ENCODE measurements around the gene CCDC197. TPM values are rescaled to one million over a fixed set of nuclear protein-coding genes. Genes with fewer than 3 reads are reported as not detected.

CCDC197 gene
- polyA plus RNA-seq, 1 experiment, result not detected

DNA sequence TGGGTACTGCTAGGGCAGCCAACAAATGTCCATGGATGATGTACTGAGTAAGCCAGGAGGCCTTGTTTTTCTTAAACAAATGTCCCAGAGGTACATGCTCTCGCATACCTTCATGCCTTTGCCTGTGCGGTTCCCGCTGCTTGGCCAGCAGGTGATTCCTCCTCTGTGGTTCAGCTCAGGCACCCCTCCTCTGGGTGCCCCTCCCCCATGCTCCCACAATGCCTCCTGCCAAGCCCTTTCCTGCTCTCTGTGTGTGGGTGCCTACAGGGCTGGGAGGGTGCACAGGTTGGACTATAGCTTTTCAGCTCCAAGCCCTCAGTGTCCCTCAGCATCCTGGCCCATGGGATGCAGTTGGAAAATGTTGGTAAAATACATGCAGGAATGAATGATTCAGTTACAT is 44.3 kb upstream of the CCDC197 start:
- no peak overlapping the region for H3K4me3 ChIP-seq (ENCODE audit: low read depth, low read length)
- CTCF ChIA-PET, result interaction anchor here (1.7 to 2.4 kb wide), 3 partner anchors 11 to 48 kb away, joined by 5 to 11 read pairs (median 6); no protein-coding TSS in a partner anchor
- DNase-seq (ENCODE audit: low read depth), result no peak
- no peaks in the 10 kb centered on the region for H3K36me3 ChIP-seq (ENCODE audit: control insufficient read depth, insufficient read depth, low read length)
- TF ChIP-seq, protein P1, sequence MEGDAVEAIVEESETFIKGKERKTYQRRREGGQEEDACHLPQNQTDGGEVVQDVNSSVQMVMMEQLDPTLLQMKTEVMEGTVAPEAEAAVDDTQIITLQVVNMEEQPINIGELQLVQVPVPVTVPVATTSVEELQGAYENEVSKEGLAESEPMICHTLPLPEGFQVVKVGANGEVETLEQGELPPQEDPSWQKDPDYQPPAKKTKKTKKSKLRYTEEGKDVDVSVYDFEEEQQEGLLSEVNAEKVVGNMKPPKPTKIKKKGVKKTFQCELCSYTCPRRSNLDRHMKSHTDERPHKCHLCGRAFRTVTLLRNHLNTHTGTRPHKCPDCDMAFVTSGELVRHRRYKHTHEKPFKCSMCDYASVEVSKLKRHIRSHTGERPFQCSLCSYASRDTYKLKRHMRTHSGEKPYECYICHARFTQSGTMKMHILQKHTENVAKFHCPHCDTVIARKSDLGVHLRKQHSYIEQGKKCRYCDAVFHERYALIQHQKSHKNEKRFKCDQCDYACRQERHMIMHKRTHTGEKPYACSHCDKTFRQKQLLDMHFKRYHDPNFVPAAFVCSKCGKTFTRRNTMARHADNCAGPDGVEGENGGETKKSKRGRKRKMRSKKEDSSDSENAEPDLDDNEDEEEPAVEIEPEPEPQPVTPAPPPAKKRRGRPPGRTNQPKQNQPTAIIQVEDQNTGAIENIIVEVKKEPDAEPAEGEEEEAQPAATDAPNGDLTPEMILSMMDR (IDR thresholded peaks at IDR 0.05; ENCODE audit: insufficient read depth, low read depth, low read length), result no peak
- H3K27me3 ChIP-seq (ENCODE audit: control insufficient read depth, insufficient read depth, low read length), result no peaks in the 10 kb centered on the region
- POLR2A ChIA-PET, result no interaction called here

DNA sequence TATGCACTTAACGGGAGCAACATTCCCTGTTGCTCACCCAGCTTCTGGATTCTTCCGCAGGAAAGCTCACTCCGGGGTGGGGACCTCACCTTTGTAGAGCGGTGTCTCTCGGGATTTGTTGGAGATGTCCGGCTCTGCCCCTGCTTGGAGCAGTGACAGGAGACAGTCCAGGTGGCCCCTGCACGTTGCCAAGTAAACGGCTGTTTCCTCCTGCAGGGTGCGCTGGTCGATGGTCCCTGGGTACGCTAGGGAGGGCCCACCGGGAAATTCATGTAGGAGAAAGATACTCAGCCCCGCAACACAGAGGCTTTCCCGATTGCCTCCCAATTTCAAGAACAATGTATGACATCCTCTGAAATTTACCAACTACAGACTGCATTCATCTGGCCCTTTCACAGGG is 43.8 kb upstream of the CCDC197 start:
- ChIA-PET POLR2A (no interaction called here), CTCF (interaction anchor here (2.0 to 2.4 kb wide), 2 partner anchors 12 to 14 kb away, joined by 6 to 11 read pairs; no protein-coding TSS in a partner anchor)
- no peaks in the 10 kb centered on the region for H3K27me3 ChIP-seq (ENCODE audit: control insufficient read depth, insufficient read depth, low read length)
- H3K36me3 ChIP-seq (ENCODE audit: control insufficient read depth, insufficient read depth, low read length), result no peaks in the 10 kb centered on the region
- no peak overlapping the region for H3K4me3 ChIP-seq (ENCODE audit: low read depth, low read length)
- TF ChIP-seq, protein P1 (IDR thresholded peaks at IDR 0.05; ENCODE audit: insufficient read depth, low read depth, low read length), result no peak
- no peak for DNase-seq (ENCODE audit: low read depth)

DNA sequence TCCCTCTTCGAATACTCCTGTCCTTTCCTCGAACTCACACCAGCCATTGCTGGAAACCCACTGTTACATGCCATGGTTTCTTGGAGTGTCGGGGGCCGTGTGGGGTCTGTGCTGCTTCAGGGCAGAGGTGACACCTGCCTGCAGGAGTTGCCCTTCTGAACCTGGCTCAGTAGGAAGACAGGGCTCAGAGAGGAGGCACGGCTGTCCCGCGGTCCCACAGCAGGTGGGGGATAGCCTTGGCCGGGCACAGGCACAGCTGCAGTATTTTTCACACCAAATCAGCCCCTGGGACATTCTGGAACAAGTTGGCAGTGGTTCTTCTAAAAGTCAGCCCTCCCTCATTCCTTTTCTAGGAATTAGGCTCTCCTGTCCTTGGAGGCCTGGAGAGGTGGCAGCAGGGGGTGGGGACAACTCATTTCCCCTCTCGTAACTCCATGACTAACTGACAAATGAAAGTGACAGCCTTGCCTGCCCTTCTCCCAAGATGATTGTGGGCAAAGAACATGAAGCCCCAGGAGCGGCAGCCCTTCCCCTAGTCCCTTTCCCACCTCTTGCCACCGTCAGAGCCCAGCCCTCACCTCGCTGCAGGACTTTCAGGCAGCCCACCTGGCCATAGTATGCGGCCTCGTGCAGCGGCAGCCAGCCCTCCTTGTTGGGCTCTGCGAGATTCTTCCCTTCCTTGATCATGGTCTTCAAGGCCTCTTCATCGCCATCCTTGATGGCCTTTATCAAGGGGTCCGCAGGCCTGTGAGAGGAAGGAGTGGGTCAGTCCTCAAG is 43.2 kb upstream of the CCDC197 start:
- TF ChIP-seq, protein P1 (IDR thresholded peaks at IDR 0.05; ENCODE audit: insufficient read depth, low read depth, low read length), result no peak
- Histone ChIP-seq H3K27me3 (ENCODE audit: control insufficient read depth, insufficient read depth, low read length) (no peaks in the 10 kb centered on the region), H3K36me3 (ENCODE audit: control insufficient read depth, insufficient read depth, low read length) (no peaks in the 10 kb centered on the region), H3K4me3 (ENCODE audit: low read depth, low read length) (no peak overlapping the region)
- ChIA-PET POLR2A (no interaction called here), CTCF (interaction anchor here (2.4 to 3.0 kb wide), 2 partner anchors 15 kb away, joined by 11 read pairs; no protein-coding TSS in a partner anchor)
- DNase-seq (ENCODE audit: low read depth), result no peak

DNA sequence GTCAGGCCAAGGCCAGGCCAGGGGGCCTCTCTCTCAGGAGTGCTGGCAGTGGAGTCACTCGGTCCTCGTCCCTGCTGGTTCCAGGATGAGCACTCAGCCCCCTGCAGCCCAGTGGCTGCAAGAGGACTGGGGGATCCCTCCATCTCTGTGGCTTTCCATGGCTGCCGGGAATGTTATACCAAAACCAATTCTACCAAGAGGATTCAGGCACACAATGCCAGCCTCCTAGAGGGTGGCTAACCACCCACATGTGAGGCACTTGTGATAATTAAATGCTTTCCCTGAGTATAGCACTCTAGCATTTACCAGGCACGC is 42.6 kb upstream of the CCDC197 start:
- ChIA-PET POLR2A (no interaction called here), CTCF (interaction anchor here (3.0 kb wide), 1 partner anchor 16 kb away, joined by 11 read pairs; no protein-coding TSS in a partner anchor)
- DNase-seq (ENCODE audit: low read depth), result no peak
- no peaks in the 10 kb centered on the region for H3K36me3 ChIP-seq (ENCODE audit: control insufficient read depth, insufficient read depth, low read length)
- H3K4me3 ChIP-seq (ENCODE audit: low read depth, low read length), result no peak overlapping the region
- no peaks in the 10 kb centered on the region for H3K27me3 ChIP-seq (ENCODE audit: control insufficient read depth, insufficient read depth, low read length)
- TF ChIP-seq, protein P1 (IDR thresholded peaks at IDR 0.05; ENCODE audit: insufficient read depth, low read depth, low read length), result no peak

DNA sequence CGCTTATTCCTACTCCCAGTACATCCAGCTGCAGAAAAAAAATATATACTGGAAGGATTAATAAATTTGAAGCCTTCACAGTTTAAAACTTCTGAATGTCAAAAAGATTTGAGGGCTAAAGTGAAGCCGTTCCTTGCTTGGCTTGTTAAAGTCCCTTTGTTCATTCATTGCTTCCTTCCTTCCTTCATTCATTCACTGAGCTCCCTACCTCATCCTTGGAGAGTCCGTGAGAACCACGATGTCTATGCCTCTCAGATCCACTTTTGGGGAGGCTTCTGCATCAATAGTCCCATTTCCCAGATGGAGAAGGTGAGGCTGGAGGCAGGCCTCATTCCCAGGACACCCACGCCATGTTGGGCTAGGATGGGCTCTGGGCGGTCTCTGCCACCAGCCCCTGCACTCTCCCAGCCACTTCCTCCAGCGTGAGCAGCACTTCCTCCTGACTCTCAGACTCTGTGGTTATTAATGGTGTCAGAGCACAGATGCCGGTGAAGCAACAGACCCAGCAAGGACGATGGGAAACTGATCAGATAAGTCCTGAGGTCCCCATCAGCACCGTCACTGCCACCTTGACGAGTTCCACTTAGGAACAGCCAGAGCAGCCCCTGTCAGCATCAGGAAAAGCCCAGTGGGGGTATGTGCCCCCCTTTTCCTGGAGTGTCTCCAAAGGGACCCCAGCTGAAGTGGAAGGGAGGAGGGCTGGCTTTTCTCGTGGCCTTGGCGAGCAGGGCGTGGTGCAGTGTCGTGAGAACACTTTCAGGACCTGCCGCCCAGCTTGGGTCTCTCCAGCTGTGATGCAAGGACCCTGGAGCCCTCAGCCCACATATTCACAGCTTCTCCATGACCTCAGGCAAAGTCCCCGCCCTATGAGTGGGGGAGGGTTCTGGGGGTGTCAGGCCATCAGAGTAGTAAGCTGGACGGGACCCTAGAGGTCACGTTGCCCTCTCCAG is 41.9 kb upstream of the CCDC197 start:
- CTCF ChIA-PET, result interaction anchor here (1.5 to 3.0 kb wide), 2 partner anchors 16 to 45 kb away, joined by 6 to 11 read pairs; no protein-coding TSS in a partner anchor
- POLR2A ChIA-PET, result no interaction called here
- Histone ChIP-seq H3K4me3 (ENCODE audit: low read depth, low read length) (no peak overlapping the region), H3K27me3 (ENCODE audit: control insufficient read depth, insufficient read depth, low read length) (no peaks in the 10 kb centered on the region), H3K36me3 (ENCODE audit: control insufficient read depth, insufficient read depth, low read length) (no peaks in the 10 kb centered on the region)
- TF ChIP-seq, protein P1 (IDR thresholded peaks at IDR 0.05; ENCODE audit: insufficient read depth, low read depth, low read length), result no peak
- DNase-seq (ENCODE audit: low read depth), result no peak
